Activated CD4-positive, CD25-positive, alpha-beta regulatory T cell treated with anti-CD3 and anti-CD28 coated beads, Interleukin-2, amount 50 U/mL, for 72 hours (primary cell): ENCODE results near the gene RIPOR3.
"Not testable (repeated sequence)": the region's sequence is repeated elsewhere in the genome, so short reads cannot be mapped to it uniquely, and the experiment has no call there.

Experiments used
- DNase-seq: peaks from one replicate; pipeline ENCODE4 v3.0.0; 2021

RIPOR3 gene

DNA sequence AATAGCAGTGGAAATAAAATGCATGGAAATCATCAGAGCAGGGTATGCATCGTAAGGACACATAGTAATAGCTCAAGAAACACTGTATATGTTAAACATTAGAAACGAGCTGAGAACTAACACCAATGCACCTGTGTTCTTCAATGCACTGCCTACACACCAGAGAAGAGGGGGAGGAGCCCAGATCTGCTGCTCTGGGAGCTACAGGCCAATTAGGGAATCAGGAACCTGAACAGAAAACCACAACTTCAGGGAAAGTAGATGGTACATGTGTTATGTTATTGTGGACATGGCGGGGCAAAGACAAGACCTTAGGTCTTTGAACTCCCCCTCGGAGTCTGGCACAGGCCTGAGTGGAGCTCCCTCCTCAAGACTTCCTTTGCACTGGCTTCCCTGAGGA, 39.7 kb downstream of the RIPOR3 start:
- no peak for DNase-seq

DNA sequence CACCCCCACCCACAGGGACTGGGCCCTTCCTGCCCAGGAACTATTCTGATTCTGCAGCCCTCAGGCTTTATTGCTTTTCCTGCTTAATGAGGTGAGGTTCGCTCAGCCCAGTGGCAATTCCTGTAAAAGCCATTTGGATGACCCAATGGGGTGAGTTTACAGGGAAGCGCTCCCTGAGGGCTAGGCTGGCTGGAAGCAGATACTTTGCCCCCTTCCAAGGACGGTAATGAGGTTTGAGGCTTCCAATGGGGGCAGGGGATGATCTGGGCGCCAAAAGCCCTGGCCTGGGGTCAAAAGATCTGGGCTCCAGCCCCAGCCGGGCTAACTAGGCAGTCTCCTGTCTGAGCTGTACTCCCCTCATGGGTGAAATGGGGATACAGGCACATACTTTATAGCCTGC, 41.8 kb downstream of the RIPOR3 start:
- DNase-seq: no peak

DNA sequence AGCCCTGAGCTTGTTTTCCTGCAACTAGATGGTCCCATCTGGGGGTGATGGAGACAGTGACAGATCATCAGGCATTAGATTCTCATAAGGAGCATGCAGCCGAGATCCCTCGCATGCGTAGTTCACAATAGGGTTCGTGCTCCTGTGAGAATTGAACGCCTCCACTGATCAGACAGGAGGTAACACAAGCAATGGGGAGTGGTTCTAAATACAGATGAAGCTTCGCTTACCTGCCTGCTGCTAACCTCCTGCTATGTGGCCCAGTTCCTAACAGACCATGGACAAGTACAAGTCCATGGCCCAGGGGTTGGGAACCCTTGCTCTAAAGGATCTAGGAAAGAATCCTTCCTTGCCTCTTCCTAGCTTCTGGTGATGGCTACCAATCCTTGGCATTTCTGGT, 42.7 kb downstream of the RIPOR3 start:
- DNase-seq: no peak

DNA sequence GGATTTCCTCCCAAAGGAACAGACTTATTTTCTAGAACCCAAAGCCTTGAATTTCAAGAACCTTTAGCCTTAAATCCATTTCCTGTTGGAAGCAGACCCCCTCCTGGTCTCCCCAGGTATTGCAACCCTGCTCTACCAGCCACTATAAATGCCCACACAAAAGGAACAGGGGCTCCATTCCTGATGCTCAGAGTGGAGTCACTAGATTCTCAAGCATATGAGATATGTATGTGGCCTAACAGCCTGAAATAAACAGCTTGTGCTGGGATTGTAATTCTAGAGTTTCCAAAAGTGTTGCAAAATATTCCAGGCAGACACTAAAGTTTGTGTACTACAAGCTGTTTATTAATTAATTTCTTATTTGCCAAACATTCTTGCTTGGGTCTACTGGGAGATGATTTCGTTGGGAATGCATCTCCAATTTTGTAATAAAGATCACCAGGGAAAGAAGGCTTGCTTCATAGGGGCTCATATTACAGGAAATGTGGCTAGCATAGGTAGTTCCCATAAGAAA, 44.8 kb downstream of the RIPOR3 start:
- DNase-seq: no peak

DNA sequence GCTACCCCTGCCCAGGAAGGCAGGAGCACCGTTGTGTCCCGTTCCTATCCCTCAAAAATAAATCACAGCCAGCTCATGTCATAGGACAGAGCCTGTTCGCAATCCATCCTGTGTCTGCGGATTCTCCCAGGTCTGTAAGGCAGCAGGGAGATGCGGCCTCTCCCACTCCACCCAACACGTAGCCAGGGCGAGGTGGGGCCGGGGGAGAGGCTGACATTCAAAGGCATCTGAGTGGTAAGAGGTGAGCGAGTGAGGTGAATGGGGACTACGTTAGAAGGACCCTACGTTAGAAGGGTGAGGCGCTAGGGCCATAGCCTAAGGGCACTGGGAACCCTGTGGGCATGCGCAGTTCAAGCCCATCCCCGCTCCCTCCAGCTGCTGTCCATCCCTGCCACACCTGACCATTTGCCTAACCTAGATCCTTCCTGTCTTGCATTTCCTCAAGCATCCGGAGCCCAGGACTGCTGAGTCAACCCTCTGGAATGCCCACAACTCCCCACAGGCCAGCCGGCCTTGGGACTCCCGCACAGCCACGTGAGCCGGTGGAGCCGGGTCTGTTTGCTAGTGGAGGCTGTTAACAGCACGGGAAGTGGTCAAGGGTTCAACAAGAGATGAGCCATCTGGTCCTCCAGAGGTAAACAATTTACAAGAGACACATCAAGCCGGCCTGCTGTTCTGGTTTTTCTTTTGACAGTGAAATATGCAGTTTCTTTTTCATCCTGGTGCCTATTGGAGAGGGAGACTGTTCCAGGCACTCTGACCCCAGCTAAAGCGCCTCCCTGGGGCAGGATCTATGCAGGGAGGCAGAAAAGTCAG, 45.9 kb downstream of the RIPOR3 start:
- DNase-seq: no peak

DNA sequence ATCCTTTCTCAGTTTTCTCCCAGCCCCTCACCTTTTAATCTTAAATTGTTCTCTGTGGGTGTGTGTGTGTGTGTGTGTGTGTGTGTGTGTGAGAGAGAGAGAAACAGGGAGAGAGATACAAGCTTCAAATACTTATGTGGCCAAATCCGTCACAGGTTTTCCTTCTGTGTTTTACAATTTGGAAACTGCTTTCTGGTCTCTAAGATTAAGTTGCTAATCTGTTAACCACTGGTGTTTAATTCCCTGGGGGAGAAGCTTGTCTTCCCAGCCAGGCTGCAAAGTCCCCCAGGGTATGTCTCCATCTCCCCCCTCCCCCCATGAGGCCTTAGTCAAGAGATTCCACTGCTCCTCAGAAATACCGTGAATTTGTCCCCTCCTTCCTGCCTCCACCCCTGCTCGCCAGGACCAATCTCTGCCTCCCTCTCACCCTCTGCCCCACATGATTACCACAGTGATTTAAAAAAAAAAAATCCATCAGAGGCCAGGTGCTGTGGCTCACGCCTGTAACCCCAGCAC, 49.0 kb downstream of the RIPOR3 start:
- DNase-seq: no peak

DNA sequence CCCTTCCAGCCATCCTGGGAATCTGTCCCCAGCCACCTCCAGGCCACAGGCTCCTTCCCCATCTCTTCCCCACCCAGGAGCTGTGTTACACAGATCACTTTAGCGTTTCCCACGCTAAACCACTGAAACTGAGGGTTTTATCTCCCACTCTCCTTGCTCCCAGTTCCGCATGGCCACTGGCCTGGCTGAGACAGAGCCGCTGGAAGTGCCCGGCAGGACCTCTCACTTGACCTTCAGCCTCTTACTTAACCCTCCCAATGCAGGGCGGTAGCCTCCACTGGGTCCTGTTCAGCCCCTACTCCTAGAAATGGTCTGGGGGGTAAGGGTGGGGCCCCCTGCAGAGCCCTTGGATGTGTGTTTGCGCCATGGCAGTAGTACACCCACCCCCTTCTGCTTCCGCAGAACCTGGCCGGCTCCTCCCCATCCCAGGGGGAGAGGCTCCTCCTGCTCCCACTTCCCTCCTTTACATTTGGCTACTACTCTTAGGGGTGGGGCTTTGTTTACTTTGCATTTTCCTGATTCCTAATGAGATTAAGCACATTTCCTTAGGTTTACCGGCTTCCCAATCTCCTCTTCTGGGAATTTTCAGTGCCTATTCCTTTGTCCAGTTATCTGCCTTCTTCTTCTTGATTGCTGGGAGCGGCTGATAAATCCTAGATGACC, 49.6 kb downstream of the RIPOR3 start:
- not testable (repeated sequence) for DNase-seq

DNA sequence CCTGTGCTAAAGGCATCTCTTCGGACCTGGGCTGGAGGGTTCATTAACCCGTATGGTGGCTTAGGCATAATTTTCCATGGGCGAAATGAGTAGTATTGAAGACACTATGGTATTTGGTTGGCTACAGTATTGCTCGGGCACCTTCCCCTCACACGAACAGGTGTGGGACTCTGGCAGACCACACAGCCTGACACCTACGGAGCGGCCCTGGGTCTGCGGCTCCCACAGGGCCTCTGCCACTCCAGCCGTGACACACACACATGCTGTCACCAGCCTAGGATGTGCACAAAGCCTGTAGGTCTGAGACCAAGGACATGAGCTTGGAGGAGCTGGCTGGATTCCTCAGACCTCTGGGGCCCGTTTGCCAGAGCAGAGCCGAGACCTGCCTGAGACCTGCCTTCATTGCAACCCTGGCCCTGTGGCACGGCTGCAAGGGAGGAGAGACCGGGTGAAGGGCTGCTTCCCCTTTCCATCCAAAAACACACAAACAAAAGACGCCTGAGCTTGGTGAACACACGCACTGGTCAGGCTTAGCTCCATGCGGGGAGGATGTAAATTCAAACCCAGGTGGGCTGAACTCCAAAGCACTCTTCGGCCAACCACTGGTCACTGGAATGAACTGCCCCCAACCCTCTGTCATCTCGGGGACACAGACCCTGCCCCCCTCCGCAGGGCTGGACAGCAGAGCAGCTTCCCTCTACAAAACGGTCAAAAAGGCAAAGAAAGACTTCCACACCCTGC, 51.2 kb downstream of the RIPOR3 start:
- DNase-seq: not testable (repeated sequence)

DNA sequence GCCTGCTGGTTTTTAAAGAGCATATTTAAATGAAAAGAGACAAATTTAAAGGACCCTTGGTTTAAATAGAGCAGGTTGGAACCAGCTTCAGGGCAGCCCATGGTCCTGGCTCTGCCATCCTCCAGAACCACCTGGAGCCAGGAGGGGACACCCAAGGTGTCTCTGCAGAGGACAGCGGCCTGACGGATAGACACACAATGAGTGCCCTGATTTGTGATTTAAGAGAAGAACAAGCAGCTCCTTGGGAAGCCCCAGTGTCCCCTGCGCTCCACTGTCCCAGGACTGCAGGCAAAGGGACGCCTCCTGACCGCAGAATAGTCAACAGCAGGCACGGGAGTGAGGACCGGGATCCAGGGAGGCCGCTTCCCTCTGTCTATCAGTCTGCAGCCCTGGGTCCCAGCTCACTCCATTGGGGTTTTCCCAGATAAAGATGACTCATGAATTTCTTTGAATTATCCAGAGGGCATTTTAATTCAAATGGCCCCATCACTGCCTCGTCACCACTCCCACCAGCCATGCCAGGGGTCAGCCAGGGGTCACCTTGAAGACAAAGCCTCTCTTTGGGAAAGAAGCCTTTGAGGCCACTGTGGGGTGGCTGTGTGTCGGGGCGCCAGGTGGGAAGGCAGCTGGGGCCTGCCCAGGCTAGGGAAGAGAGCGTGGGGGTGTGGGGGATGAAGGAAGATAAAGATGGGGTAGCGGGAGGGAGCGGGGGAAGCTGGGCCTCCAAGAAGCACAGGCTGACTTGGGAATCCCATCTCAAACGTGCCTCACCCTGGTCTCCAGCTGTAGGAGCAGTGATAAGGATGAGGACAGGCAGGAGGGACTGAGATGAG, 53.1 kb downstream of the RIPOR3 start:
- DNase-seq: not testable (repeated sequence)

DNA sequence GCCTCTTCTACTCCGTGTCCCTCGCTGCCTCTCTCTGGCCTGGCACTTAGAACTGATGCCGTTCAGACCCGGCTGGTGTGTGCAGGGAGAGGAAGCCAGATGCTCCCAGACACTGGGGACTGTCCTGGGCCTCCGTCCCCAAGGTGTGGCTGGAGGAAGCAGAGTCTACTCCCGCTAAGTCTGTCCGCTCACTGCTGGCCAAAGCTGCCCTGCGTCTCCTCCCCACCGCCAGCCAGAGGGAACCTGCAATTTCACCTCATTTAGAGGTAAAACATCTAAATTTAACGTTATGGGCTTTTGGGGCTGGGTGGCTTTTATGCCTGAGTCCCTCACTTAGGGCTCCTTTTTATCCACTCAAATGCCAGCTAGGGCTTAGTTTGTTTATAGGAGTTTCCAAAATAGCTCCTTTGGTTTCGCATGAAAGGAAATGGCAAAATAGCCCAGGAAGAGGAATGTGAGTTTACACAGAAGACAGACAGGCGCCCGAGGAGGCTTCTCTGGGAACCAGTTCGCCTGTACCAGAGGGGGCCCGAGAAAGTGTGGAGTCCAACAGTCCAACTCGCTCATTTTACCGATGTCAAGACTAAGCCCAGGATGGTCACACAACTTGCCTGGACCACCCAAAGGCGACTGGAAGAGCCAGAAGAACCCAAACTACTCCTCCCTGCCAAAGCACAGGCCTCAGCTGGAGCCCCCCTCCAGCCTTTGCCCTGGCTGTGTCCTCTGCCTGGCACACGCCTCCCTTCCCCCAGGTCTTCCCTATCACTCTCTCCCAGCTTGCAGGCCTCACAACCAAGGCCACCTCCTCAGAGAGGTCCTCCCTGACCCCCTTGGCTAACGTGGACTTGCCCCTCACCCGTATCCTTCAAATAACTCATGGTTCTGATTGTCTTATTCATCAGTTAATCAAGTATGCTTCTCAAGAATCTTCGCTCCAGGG, 54.5 kb downstream of the RIPOR3 start:
- no peak for DNase-seq

DNA sequence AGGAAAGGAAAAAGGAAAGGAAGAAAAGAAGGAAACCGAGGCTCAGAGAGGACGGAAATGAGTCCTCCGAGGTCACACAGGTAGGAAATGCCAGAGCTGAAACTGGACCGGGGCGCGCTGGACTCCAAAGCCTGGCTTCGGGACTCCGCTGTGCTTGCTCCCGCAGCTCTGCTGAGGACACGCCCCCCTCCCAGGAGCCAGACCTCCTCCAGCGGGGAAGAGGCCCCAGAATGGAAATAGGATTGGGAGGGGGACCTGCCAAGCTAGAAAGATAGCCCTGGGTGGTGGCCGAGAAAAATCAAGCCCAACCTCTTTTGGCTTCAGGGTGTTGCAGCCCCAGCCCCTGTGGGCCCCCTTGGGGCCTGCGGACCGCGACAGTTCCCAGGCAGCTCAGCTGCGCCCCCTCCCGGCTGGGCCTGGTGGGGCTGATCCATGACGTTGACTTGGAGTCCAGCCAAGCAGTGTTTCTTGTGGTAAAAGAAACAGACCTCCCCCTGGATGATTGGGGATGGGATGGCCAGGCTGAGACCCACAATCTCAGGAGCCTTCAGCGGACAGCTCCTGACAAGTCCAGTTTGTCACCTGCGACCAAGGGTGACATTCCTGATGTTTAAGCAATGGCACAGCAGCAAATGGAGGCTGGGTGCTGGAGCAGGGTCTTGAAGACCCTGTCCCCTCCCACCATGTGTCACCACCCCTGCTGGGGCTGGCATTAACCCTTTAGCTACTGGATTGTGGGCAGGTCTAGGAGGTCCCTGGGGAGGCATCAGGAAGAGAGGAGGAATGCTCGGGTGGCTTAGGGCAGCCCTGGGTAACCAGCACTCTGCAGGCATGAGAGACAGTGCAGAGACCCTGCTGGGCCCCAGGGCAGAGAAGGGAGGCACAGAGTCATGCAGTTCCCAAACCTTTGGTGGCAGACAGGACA, 55.4 kb downstream of the RIPOR3 start:
- peak; percentile 63 for DNase-seq

DNA sequence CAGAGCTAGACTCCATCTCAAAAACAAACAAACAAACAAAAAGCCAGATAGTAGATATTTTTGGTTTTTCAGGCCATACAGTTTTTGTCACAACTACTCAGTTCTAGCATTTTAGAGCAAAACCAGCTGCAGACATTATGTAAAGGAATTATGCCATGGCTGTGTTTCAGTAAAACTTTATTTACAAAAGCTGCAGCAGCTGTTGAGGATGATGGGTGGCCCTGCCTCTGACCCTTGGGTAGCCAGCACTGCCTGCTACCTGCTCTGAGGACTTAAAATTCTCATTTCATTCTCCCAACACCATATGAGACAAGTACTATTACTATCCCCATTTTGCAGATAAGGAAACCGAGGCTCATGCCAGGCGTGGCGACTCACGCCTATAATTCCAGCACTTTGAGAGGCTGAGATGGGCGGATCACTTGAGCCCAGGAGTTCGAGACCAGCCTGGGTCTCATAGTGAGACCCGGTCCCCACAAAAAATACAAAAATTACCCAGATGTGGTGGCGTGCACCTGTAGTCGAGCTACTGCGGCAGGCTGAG, 56.3 kb downstream of the RIPOR3 start:
- no peak for DNase-seq

DNA sequence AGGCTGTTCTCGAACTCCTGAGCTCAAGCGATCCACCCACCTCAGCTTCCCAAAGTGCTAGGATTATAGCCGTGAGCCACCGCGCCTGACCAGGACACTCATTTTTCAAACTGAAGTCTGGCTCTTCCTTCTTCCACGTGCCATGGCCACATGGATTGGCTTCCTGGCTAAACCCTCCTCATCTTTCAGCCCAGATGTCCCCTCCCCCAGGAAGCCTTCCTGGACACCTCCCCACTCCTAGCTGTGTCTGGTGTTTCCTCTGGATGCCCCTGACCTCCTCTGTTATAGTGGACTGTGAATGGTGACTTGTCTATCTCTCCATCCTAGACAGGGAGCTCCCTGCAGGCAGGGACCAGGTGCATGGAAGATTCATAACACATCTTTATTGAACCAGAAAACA, 57.2 kb downstream of the RIPOR3 start:
- DNase-seq: no peak

DNA sequence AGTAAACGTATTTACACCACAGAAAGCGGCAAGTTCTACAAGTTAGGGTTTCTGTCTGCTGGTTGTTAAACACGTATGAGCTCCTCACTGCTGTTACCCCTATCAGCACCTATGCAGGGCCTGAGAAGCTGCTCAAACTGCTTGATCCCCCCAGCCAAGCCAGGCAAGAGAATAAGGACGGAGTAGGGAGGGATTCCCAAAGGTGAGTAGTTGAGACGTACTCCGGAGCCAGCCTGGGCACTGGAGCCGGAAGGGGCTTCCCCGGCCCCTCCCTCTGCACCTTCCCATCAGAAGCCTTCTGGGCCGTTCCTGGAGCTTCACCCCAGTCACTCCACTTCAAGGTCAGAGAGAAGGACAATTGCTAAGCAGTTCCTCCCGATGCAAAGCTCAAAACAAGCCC, 58.0 kb downstream of the RIPOR3 start:
- no peak for DNase-seq

DNA sequence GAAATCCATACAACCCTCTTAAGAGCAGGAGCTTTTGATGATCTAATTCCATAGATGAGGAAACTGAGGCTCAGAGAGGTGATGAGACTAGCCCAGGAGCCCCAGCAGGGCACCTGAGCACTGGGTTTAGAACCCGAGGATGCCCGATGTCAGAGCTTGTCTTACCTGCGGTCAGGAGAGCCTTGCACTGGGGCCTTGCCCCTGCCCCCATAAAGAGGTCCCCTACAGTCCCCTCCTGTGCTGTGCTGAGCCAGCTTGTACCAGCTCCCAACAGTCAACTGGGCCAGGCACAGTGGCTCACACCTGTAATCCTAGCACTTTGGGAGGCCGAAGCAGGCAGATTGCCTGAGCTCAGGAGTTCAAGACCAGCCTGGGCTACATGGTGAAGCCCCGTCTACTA, 58.6 kb downstream of the RIPOR3 start:
- no peak for DNase-seq

DNA sequence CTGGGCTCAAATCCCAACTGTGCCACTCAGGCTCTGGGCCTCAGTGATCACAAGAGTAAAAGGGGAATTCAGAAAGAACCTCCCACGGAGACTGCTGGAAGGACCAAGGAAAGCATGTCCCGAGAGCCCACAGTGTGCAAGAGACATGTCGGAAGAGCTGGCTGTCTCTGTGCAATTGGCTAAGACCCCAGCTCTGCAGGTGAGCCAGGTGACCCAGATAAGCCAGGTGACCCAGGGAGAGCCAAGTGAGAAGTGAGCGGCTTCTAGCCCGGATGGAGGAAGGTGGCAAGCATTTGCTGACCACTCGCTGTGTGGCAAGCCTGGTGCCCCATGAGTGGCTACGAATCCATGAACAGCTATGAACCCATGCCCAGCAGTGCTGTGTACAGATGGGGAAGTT, 59.1 kb downstream of the RIPOR3 start:
- no peak for DNase-seq

DNA sequence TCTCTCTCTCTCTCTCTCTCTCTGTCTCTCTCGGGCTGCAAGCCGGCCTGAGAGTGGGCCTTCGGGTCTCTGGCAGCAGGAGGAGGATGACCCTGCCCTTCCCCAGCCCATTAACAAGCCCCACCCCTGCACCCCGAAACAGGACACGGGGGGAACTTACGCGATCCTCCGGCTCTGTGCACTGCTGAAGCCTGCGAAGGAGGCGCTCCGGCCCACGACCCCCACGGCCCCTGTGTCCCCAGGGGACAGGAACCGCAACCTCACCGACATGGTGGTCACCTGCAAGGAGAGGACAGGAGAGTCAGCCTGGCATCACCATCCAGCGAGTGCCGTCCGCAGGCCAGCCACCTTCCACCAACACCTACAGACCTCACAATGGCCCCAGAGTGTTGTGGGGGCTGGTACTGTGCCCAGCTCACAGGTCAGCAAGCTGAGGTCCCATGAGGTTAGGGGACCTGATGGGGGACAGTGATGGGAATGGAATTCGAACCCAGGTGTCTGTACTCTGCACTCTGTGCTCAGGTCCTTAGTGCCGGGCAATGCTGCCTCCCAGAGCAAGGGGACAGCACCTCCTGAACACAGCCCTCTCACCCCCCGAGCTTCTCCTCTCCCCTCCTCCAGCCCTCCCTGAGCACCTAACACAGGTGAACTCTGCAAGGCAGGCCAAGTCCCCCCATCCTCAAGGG, 60.6 kb downstream of the RIPOR3 start:
- DNase-seq: no peak

DNA sequence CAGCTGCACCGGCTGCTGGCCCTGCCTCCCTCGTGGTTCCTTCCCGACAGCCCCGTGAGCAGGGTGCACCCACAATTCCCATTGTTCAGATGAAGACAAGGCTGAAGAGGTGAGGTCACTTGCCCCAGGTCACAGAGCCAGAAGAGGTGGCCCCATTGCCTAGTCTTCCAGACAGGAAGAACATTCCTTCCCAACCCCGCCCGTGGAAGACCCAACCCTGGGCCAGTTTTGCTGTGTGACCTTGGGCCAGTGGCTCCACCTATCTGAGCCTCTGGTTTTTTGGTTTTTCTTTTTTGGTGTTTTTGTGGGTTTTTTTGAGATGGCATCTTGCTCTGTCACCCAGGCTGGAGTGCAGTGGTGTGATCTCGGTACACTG, 61.7 kb downstream of the RIPOR3 start:
- DNase-seq: no peak
